NT2/D1 (cell line): ENCODE data around the gene KRT4.

Source experiments
- YY1 ChIP-seq: IDR thresholded peaks from 2 replicates; pipeline ENCODE4 v1.6.1; 2011; ENCODE audit not compliant: insufficient read length, insufficient read depth
- ZNF274 ChIP-seq: IDR thresholded peaks from 2 replicates; pipeline ENCODE4 v1.6.1; 2011; ENCODE audit warnings: mild to moderate bottlenecking, low read depth, low read length

DNA sequence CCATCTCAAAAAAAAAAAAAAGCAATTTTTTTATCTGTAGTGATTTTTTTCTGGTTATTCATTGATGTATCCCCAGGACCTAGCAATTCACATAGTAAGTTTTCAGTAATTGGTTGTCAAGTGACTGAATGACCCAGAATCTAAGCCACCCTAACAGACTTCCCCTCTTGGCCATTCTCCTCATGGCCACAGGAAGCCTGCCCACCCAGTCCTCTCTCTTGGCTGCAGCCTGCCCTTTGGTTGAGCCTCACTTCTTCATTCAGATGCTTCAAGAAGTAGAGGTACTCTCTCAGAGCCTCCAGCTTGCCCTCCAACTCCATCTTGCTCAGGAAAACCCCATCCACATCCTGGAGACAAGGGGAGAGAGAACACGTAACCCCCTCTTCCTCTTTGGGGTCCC is 32.0 kb upstream of the KRT4 start:
- TF ChIP-seq YY1 = no peak
- no peak for TF ChIP-seq ZNF274
